GM21367 (cell line): ENCODE results near the gene SETDB2.
"Not testable (repeated sequence)": the region's sequence is repeated elsewhere in the genome, so short reads cannot be mapped to it uniquely, and the experiment has no call there.

Experiments
- ATAC-seq: cut with Tn5 transposase; IDR thresholded peaks from one replicate; pipeline ENCODE4 v1.9.1; 2021; ENCODE audit not compliant: unreplicated experiment

Gene SETDB2

DNA sequence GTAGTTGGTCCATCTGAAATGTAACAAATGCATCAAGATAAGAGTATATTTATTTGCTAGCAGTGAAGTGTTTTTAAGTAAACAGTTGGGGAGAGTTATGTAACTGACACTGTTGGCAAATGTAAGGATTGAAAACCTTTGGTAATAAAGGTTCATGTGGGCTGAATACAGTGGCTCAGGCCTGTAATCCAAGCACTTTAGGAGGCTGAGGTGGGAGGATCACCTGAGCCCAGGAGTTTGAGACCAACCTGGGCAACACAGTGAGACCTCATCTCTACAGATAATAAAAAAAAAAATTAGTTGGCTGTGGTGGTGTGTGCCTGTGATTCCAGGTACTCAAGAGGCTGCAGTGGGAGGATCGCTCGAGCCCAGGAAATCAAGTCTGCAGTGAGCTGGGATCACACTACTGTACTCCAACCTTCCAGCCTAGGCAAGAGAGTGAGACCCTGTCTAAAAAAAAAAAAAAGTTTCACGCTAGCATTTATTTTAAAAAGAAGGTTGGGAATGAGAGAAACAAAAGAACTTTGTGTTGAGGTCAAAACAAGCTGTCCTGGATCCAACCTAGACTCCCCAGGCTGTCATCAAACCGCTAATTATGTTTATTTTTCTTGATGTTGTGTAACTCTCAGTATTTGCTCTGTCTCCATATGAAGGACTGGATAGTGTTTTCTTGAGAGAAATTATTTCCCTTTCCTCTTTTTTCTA, 20.7 kb downstream of the SETDB2 start:
- no peak for ATAC-seq

- ATAC-seq, result no peak
Measured at GRCh38 chr13:49466292-49466838, 22.3 kb downstream of the SETDB2 start.

DNA sequence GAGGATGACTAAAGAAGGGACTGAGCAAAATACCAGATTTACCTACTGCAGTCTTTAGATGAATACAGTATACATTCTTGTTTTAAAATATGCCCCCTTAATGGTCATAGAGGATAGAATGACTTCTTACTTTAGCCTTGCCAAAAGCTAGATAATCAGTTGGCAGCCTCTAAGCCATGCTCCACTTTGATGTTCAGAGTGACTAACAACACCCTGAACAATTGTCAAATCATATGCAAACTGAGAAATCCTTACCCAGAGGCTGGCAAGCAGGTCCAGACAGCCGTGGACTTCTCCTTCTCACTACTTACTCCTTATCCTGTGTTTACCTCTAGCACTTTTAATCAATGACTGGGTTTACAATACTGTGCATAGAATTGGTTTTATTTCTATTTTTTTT, 28.1 kb downstream of the SETDB2 start:
- no peak for ATAC-seq

- no peak for ATAC-seq
Measured at GRCh38 chr13:49476529-49476928, 32.5 kb downstream of the SETDB2 start.

- ATAC-seq, result no peak
Measured at GRCh38 chr13:49481788-49482187, 37.7 kb downstream of the SETDB2 start.

DNA sequence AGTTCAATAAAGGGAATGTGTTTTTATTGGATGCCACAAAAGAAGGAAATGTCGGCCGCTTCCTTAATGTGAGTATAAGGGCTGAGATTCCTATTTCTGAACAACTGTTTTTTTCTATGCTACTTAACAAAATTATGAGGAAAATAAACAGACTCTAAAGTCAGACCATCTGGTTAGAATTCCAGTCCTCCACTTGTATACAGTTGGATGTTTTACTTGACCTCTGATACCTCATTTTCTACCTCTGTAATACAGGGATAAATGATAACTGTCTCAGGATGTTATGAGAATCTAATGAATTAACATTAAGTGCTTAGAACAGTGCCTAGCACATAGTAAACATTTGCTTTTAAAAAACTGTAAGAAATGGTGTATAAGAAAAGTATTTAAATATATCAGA, 44.5 kb downstream of the SETDB2 start:
- no peak for ATAC-seq

- no peak for ATAC-seq
Measured at GRCh38 chr13:49494645-49495044, 50.6 kb downstream of the SETDB2 start.

DNA sequence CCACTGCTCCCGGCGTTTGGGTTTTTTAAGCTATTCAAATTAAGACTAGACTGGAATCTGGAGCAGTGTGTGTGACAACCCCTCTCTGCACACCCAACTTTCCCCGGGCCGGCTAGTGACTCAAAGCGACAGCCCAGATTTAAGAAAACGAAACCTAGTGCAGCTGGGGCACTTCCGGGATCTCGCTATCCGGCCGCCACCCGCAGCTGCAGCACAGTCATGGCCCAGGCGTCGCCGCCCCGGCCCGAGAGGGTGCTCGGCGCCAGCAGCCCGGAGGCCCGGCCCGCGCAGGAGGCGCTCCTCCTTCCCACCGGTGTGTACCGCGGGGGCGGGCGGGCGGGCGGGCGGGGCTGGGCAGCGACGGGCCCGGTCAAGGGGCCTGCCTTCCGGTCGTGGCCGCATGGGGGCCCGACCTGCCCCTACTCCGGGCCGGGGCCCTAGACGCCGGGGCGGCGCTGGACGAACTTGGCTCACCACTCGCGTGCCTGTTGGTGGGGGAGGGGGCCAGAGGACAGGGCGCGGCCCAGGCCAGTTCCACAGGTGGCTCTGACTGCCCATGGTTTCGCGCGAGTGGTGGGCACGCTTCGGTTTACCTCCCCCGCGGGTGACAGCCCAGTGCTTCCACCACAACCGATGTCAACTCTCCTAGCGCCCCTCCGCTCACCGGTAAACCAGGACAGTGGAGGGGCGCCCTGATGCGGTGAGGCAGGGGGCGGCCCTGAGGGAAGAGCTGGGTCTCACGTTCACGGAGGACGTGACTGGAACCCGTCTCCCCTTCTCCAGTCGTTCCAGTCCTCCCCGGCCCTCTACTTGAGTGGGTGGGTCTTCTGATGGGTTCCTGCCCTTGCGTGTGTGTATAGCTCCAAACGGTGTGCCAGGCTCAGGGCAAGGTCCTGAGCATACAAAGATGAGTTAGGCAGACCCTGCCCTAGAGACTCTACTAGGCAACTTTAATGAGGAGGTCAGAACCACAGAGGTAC, 52.0 kb downstream of the SETDB2 start, which contains the start of gene PHF11:
Gene PHF11, plus strand, starts transcription at position 171 of the 980 bp plus-strand sequence. Its CDS starts 49 bp downstream, at position 220.
- ATAC-seq, result peak; percentile 59

DNA sequence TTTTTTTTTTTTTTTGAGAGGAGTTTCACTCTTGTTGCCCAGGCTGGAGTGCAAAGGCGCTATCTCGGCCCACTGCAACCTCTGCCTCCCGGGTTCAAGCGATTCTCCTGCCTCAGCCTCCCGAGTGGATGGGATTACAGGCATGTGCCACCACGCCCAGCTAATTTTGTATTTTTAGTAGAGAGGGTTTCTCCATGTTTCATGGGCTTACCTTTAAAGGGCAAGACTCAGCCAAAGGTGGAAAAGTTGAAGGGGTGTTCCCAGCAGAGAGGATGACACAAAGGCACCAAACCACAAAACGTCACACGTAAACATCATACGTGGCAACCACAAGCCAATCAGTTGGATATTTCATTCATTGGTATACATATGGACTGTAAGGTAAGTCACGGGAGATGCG, 52.8 kb downstream of the SETDB2 start:
- ATAC-seq, result not testable (repeated sequence)

DNA sequence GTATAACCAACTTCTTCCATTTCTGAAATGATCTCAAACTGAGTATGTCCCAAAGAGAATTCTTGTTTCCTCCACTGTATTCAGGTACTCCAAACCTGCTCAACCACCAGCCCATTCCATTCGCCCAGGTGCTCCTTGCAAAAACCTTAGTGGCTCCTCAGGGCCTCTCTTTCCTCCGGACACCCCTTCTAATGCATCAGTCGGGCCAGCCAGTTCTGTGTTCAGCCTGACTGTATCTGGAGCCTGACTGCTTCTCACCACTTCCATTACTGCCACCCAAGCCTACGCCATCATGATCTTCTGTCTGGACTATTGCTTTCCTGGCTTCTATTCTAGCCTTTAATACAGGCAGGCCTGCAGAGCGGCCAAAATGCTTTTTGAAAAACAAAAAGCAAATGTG, 53.2 kb downstream of the SETDB2 start:
- ATAC-seq, result no peak

- no peak for ATAC-seq
Measured at GRCh38 chr13:49498206-49498605, 54.1 kb downstream of the SETDB2 start.

DNA sequence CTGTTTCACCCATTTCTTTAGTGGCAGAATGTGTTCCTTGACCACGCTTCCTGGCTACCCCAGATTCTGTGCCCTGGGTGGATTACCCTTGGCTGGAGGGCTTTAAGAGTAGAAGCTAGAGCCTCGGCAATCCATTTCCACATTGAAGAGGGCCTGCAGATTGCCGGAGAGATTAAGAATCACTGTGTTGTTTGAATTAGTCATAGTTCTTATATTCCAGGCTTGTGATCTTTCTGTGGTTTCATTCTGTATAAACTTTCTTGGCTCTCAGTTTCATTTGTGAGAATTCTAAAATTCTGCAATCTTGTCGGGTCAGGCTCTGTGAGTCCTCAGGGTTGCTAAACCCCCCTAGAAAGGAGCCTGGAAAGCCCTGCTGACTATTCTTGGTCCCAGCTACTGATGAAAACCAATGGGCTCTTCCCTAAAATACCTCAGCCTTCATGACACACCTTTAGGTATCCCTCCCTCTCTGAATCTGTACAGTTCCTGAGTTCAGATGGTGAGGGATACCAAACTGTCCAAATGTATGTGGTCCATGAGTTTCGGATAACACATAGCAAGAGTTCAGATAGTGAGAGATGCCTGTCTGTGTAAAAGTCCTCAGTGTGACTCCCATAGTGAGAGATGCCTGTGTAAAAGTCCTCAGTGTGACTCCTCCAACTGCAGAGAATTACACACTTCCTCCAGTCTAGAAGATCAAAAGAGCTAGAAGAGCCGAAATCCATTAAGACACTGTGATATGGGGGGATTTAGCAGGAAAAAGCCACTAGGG, 56.0 kb downstream of the SETDB2 start:
- ATAC-seq, result no peak

GRCh38 chr13:49502954-49503353, 58.9 kb downstream of the SETDB2 start:
- ATAC-seq, result no peak

DNA sequence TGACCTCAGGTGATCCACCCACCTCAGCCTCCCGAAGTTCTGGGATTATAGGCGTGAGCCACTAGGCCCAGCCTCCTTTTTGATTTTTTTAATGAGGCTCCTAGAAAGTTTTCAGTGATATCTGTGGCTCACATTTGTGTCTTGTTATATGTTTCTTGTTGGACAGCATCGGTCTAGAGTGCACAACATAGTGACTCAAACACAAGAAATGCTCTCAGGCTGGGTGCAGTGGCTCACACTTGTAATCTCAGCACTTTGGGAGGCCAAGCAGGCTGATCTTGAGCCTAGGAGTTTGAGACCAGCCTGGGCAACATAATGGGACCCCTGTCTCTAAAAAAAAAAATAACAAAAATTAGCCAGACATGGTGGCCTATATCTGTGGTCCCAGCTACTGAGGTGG, 59.9 kb downstream of the SETDB2 start:
- no peak for ATAC-seq

DNA sequence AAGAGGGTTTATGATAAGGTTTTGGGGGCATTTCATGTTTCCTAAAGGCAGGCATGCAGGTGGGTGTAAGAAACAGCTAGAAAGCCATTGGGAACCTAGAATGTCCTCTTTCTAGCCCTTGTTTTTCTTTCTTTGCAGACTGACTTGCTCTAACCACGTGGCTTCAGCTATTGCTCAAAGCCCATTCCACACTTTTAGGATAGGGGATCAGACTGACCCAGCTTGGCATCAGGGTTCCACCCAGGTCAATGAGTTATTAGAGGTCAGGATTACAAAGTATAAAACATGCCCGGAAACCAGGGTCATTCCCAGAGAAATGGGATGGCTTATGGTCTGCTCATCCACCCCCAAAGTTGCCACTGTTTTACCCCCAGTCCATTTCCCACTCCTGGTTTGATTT, 68.5 kb downstream of the SETDB2 start:
- ATAC-seq, result no peak

DNA sequence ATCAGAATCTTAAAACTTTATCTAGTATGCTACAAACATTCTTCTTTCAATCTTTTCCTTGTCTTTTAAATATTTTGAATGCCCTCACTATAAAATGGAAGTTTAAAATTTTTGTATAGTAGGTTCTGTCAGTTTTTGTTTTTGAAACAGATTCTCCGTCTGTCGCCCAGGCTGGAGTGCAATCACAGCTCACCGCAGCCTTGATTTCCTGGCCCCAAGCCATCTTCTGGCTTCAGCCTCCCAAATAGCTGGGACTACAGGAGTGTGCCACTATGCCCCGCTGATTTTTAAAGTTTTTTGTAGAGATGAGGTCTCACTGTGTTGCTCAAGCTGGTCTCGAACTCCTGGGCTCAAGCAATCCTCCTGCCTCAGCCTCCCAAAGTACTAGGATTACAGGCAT, 72.4 kb downstream of the SETDB2 start:
- no peak for ATAC-seq

DNA sequence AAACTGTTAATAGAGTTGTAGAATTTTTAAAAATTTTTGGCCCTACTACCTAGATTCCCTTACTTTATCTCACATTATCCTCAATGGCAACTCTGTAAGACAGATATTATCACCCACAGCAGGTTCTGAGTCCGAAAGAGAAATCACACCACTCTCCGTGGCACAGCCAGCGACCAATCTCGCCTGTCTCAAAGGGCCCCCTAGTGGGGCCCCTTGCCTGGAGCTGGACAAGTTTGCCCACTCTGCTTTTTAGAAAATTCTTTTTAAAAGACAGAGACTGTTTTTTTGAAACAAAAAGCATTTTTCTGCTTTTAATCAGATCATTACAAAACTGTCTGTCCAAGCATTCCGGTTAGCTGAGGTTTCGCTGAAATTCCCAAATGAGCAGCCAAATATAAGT, 73.4 kb downstream of the SETDB2 start:
- ATAC-seq, result no peak

GRCh38 chr13:49521224-49521623, 77.2 kb downstream of the SETDB2 start:
- ATAC-seq, result no peak

- ATAC-seq, result no peak
Measured at GRCh38 chr13:49524740-49525501, 80.8 kb downstream of the SETDB2 start.

- no peak for ATAC-seq
Measured at GRCh38 chr13:49527123-49527522, 83.0 kb downstream of the SETDB2 start.
